IMR-90 (cell line): ENCODE results near the gene CCL4. TPM values are rescaled to one million over a fixed set of nuclear protein-coding genes. Genes with fewer than 3 reads are reported as not detected.

Experiments used
- ATAC-seq: fragments of 200-7000 bp; cut with Tn5 transposase; 2 replicates; pipeline ENCODE4 v1.9.1; 2020; ENCODE audit warnings: low read depth, mild to moderate bottlenecking, moderate library complexity
- BruUV-seq: library from RNA; stranded (reverse); fragments of 400-500 nt; replicated peaks from 2 replicates; lab custom pipeline; 2021; lab: Mats Ljungman, UMichigan
- CTCF ChIA-PET: fragments of 300-600 bp; formaldehyde crosslinking; extraction: SDS; loops from one replicate; lab custom pipeline; 2021; ENCODE audit warnings: antibody characterized with exemption; lab: Yijun Ruan, JAX
- POLR2A ChIA-PET: fragments of 300-600 bp; sonication (Branson Sonifier 250); formaldehyde crosslinking; loops from one replicate; lab custom pipeline; 2022; ENCODE audit warnings: antibody characterized with exemption; ENCODE audit not compliant: unreplicated experiment; lab: Charles Lee
- DNase-seq: peaks from one replicate; pipeline ENCODE4 v3.0.0; 2013
- H2AFZ ChIP-seq: replicated peaks from 2 replicates; pipeline ENCODE3; 2013; ENCODE audit warnings: low read length, mild to moderate bottlenecking; ENCODE audit not compliant: poor library complexity
- H2AK5ac ChIP-seq: 2 replicates; pipeline ENCODE4 v1.6.1; 2013; ENCODE audit warnings: low read depth, low read length, inconsistent platforms
- H2AK9ac ChIP-seq: replicated peaks from 2 replicates; pipeline ENCODE3; 2013; ENCODE audit warnings: mild to moderate bottlenecking, low read depth, low read length, moderate library complexity; ENCODE audit not compliant: poor library complexity
- H2BK120ac ChIP-seq: 2 replicates; pipeline ENCODE4 v1.6.1; 2013; ENCODE audit warnings: low read depth, low read length, inconsistent platforms
- H2BK15ac ChIP-seq: 3 replicates; pipeline ENCODE4 v1.6.1; 2013; ENCODE audit warnings: low read depth, low read length, inconsistent platforms
- H2BK20ac ChIP-seq: 2 replicates; pipeline ENCODE4 v1.6.1; 2013; ENCODE audit warnings: low read depth, mild to moderate bottlenecking, inconsistent platforms, low read length, moderate library complexity
- H2BK5ac ChIP-seq: 2 replicates; pipeline ENCODE4 v1.6.1; 2013; ENCODE audit warnings: mild to moderate bottlenecking, low read depth, low read length, inconsistent platforms; ENCODE audit not compliant: poor library complexity, severe bottlenecking
- H3K14ac ChIP-seq: replicated peaks from 2 replicates; pipeline ENCODE4 v1.6.1; 2013; ENCODE audit warnings: low read depth, low read length, inconsistent platforms
- H3K18ac ChIP-seq: 2 replicates; pipeline ENCODE4 v1.6.1; 2013; ENCODE audit warnings: low read depth, low read length, control low read depth
- H3K23ac ChIP-seq: 2 replicates; pipeline ENCODE4 v1.6.1; 2013; ENCODE audit warnings: low read depth, low read length, inconsistent platforms
- H3K27ac ChIP-seq: 2 replicates; pipeline ENCODE4 v1.5.1; 2013; ENCODE audit warnings: mild to moderate bottlenecking, control low read depth, low read length; ENCODE audit not compliant: insufficient read depth
- H3K27me3 ChIP-seq: 2 replicates; pipeline ENCODE4 v1.6.1; 2013; ENCODE audit warnings: low read length; ENCODE audit not compliant: control insufficient read depth, insufficient read depth
- H3K36me3 ChIP-seq: 2 replicates; pipeline ENCODE4 v1.6.1; 2013; ENCODE audit warnings: low read length, mixed read lengths; ENCODE audit not compliant: control insufficient read depth, insufficient read depth
- H3K4ac ChIP-seq: 2 replicates; pipeline ENCODE4 v1.6.1; 2013; ENCODE audit warnings: low read depth, low read length, inconsistent platforms
- H3K4me1 ChIP-seq: 2 replicates; pipeline ENCODE4 v1.6.1; 2013; ENCODE audit warnings: low read length, mixed read lengths; ENCODE audit not compliant: control insufficient read depth, insufficient read depth
- H3K4me2 ChIP-seq: 2 replicates; pipeline ENCODE4 v1.6.1; 2013; ENCODE audit warnings: low read depth, mild to moderate bottlenecking, control low read depth, low read length, moderate library complexity
- H3K4me3 ChIP-seq: 2 replicates; pipeline ENCODE4 v1.5.1; 2013; ENCODE audit warnings: low read depth, mild to moderate bottlenecking, control low read depth, low read length, moderate library complexity; ENCODE audit not compliant: insufficient read depth
- H3K56ac ChIP-seq: 2 replicates; pipeline ENCODE4 v1.6.1; 2013; ENCODE audit warnings: low read length, inconsistent platforms; ENCODE audit not compliant: insufficient read depth; ENCODE audit errors: extremely low read depth
- H3K79me1 ChIP-seq, 2 experiments: 2 replicates each; pipeline ENCODE4 v1.6.1; 2013; ENCODE audit warnings: low read length in 2 of 2, inconsistent platforms in 1 of 2, low read depth in 1 of 2
- H3K9ac ChIP-seq: 2 replicates; pipeline ENCODE4 v1.6.1; 2013; ENCODE audit warnings: low read depth, low read length, control low read depth
- H3K9me1 ChIP-seq: 2 replicates; pipeline ENCODE4 v1.6.1; 2013; ENCODE audit warnings: low read length, inconsistent platforms; ENCODE audit not compliant: insufficient read depth
- H3K9me3 ChIP-seq: 2 replicates; pipeline ENCODE4 v1.6.1; 2013; ENCODE audit warnings: low read length; ENCODE audit not compliant: control insufficient read depth, insufficient read depth
- H4K20me1 ChIP-seq: 2 replicates; pipeline ENCODE4 v1.6.1; 2013; ENCODE audit warnings: low read length, inconsistent platforms; ENCODE audit not compliant: insufficient read depth
- H4K5ac ChIP-seq: 2 replicates; pipeline ENCODE4 v1.6.1; 2013; ENCODE audit warnings: mild to moderate bottlenecking, low read depth, low read length, control low read depth
- H4K8ac ChIP-seq, 2 experiments: 2 replicates each; pipeline ENCODE4 v1.6.1; 2013; ENCODE audit warnings: low read depth in 2 of 2, low read length in 2 of 2, control low read depth in 1 of 2, inconsistent platforms in 1 of 2
- H4K91ac ChIP-seq: 2 replicates; pipeline ENCODE4 v1.6.1; 2013; ENCODE audit warnings: low read depth, low read length, inconsistent platforms; ENCODE audit not compliant: insufficient read depth
- BHLHE40 ChIP-seq: fragments of 150-350 bp; IDR thresholded peaks from 2 replicates; pipeline ENCODE4 v1.6.1; 2016; ENCODE audit warnings: mild to moderate bottlenecking, low read depth, low read length
- MAFK ChIP-seq: IDR thresholded peaks from 2 replicates; pipeline ENCODE4 v1.6.1; 2012; ENCODE audit warnings: low read depth, low read length, improper control_type of control experiment
- MAZ ChIP-seq: IDR thresholded peaks from 2 replicates; pipeline ENCODE4 v1.6.1; 2012; ENCODE audit warnings: low read depth, mild to moderate bottlenecking, low read length, improper control_type of control experiment, moderate library complexity, borderline replicate concordance
- MXI1 ChIP-seq: IDR thresholded peaks from 2 replicates; pipeline ENCODE4 v1.6.1; 2012; ENCODE audit warnings: low read depth, mild to moderate bottlenecking, low read length, moderate library complexity, borderline replicate concordance
- POLR2A ChIP-seq: IDR thresholded peaks from 2 replicates; pipeline ENCODE4 v1.6.1; 2012; ENCODE audit warnings: mild to moderate bottlenecking, low read depth, low read length
- RAD21 ChIP-seq: IDR thresholded peaks from 2 replicates; pipeline ENCODE4 v1.6.1; 2012; ENCODE audit warnings: low read length, improper control_type of control experiment
- RCOR1 ChIP-seq: IDR thresholded peaks from 2 replicates; pipeline ENCODE4 v1.6.1; 2012; ENCODE audit warnings: mild to moderate bottlenecking, low read length, improper control_type of control experiment; ENCODE audit not compliant: insufficient replicate concordance
- RFX5 ChIP-seq: IDR thresholded peaks from 2 replicates; pipeline ENCODE4 v1.8.0; 2012; ENCODE audit warnings: low read depth, mild to moderate bottlenecking, low read length, moderate library complexity
- SMC3 ChIP-seq: fragments of 150-350 bp; IDR thresholded peaks from 2 replicates; pipeline ENCODE4 v1.6.1; 2016; ENCODE audit warnings: low read depth, mild to moderate bottlenecking, antibody characterized with exemption, low read length, moderate library complexity
- dilution Hi-C: fragments of 300-500 bp; cut with HindIII; formaldehyde crosslinking; loops from one replicate; pipeline ENCODE4 v1.14.3; 2018; ENCODE audit warnings: low sequenced_read_pairs; ENCODE audit not compliant: unreplicated experiment
- in situ Hi-C: fragments of 300-500 bp; cut with MboI; formaldehyde crosslinking; loops from 3 replicates; pipeline ENCODE4 v1.14.3; 2019; ENCODE audit warnings: low sequenced_read_pairs, inconsistent platforms, mixed read lengths
- intact Hi-C: fragments of 100-400 bp; cut with micrococcal nuclease; formaldehyde crosslinking; loops from 2 replicates; pipeline ENCODE4 v1.10.0; 2022
- polyA plus RNA-seq, 3 experiments: library from polyadenylated mRNA; depleted of rRNA; stranded (reverse); fragments of >200 nt; gene quantifications; 2 replicates each; pipeline ENCODE4 v1.2.3, GENCODE V29; 2012; ENCODE audit warnings: low replicate concordance in 1 of 3
- total RNA-seq: library from RNA; depleted of rRNA; stranded (reverse); fragments of >200 nt; gene quantifications from 2 replicates; pipeline ENCODE4 v1.2.3, GENCODE V29; 2012
- TF ChIP-seq, protein P1 (sequence below): fragments of 150-350 bp; IDR thresholded peaks from 2 replicates; pipeline ENCODE4 v1.6.1; 2016; ENCODE audit warnings: low read depth, mild to moderate bottlenecking, low read length, moderate library complexity, borderline replicate concordance
- TF ChIP-seq, protein P2 (sequence below): conservative IDR thresholded peaks from 2 replicates; pipeline ENCODE4 v1.5.1; 2012; ENCODE audit warnings: mild to moderate bottlenecking, low read depth, low read length, improper control_type of control experiment

The CCL4 gene
- total and polyA plus RNA-seq, 2 of the 4 experiments (the other 2 are of a cell fraction): not detected

DNA sequence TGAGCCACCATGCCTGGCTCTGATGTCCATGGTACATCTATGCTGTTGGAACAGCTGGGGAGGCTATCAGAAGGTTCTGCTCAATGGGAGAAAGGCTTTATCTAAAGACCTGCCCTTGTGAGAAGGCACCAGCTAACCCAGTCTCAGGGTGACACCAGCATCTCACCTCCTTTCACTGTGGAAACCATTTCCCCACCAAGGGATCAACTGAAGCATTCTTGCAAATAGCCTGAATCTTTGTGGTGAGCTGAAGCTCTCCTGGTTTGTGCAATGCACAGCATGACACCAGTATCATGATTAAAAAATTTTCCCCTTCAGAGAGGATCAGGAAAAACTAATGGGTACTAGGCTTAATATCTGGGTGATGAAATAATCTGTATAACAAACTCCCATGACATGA is 34.5 kb upstream of the CCL4 start:
- H3K23ac ChIP-seq: no peak overlapping the region
- H2AFZ ChIP-seq: no peak overlapping the region
- CTCF ChIA-PET: no interaction called here
- H3K4ac ChIP-seq: no peak overlapping the region
- no peak overlapping the region for H3K14ac ChIP-seq
- no peak overlapping the region for H2BK5ac ChIP-seq
- intact Hi-C loops: loop anchor here (10.0 kb wide), 1 partner anchor 76 kb away; no protein-coding TSS in a partner anchor
- H3K4me2 ChIP-seq: no peak overlapping the region
- H3K56ac ChIP-seq: no peak overlapping the region
- H2BK120ac ChIP-seq: no peak overlapping the region
- no peaks in the 10 kb centered on the region for H3K36me3 ChIP-seq
- H4K91ac ChIP-seq: no peak overlapping the region
- H2AK9ac ChIP-seq: no peak overlapping the region
- no peaks in the 10 kb centered on the region for H3K79me1 ChIP-seq
- in situ Hi-C loops: no loop called here
- H2BK15ac ChIP-seq: no peak overlapping the region
- no peaks in the 10 kb centered on the region for H3K9me3 ChIP-seq
- no peaks in the 10 kb centered on the region for H3K9me1 ChIP-seq
- no peak overlapping the region for H3K4me3 ChIP-seq
- H2BK20ac ChIP-seq: no peak overlapping the region
- dilution Hi-C loops: no loop called here
- H3K27ac ChIP-seq: no peak overlapping the region
- no peak overlapping the region for H4K5ac ChIP-seq
- TF ChIP-seq MAZ (no peak), POLR2A (no peak), RAD21 (no peak), RFX5 (no peak), MXI1 (no peak), RCOR1 (no peak), SMC3 (no peak), MAFK (no peak), BHLHE40 (no peak)
- TF ChIP-seq, protein P1, sequence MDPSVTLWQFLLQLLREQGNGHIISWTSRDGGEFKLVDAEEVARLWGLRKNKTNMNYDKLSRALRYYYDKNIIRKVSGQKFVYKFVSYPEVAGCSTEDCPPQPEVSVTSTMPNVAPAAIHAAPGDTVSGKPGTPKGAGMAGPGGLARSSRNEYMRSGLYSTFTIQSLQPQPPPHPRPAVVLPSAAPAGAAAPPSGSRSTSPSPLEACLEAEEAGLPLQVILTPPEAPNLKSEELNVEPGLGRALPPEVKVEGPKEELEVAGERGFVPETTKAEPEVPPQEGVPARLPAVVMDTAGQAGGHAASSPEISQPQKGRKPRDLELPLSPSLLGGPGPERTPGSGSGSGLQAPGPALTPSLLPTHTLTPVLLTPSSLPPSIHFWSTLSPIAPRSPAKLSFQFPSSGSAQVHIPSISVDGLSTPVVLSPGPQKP: no peak
- TF ChIP-seq, protein P2, sequence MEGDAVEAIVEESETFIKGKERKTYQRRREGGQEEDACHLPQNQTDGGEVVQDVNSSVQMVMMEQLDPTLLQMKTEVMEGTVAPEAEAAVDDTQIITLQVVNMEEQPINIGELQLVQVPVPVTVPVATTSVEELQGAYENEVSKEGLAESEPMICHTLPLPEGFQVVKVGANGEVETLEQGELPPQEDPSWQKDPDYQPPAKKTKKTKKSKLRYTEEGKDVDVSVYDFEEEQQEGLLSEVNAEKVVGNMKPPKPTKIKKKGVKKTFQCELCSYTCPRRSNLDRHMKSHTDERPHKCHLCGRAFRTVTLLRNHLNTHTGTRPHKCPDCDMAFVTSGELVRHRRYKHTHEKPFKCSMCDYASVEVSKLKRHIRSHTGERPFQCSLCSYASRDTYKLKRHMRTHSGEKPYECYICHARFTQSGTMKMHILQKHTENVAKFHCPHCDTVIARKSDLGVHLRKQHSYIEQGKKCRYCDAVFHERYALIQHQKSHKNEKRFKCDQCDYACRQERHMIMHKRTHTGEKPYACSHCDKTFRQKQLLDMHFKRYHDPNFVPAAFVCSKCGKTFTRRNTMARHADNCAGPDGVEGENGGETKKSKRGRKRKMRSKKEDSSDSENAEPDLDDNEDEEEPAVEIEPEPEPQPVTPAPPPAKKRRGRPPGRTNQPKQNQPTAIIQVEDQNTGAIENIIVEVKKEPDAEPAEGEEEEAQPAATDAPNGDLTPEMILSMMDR: no peak
- H2AK5ac ChIP-seq: no peak overlapping the region
- H4K20me1 ChIP-seq: no peaks in the 10 kb centered on the region
- DNase-seq: no peak
- no peak overlapping the region for H3K18ac ChIP-seq
- POLR2A ChIA-PET: no interaction called here
- ATAC-seq: no peak
- H3K4me1 ChIP-seq: no peaks in the 10 kb centered on the region
- H3K9ac ChIP-seq: no peak overlapping the region
- no TSS peak for BruUV-seq
- H4K8ac ChIP-seq: no peak overlapping the region
- peaks cover 1% of the 10 kb centered on the region; the same call in 1 of the 2 replicates for H3K27me3 ChIP-seq
